ENCODE data around the gene ISL2.

ISL2 gene

DNA sequence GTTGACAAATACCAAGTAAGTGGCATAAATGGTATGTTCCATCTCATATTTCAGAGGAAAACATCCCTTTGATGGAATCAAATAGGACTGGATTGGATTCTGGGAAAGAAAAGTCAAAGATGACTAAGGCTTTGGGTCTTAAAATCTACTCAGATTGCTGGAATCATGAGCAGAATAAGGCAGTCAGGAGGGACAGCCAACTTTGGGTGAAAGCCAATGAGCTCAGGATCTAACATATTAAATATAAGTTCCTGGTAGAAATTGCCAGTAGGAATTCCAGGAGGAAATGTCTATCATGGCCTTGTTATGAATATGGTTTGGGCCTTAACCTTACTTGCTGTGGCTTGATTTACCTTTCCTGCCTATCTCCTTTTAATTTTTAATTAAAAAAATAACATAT, 55.3 kb downstream of the ISL2 start:
- no peak for DNase-seq (ENCODE audit: low spot score)
- TF ChIP-seq, protein P1, sequence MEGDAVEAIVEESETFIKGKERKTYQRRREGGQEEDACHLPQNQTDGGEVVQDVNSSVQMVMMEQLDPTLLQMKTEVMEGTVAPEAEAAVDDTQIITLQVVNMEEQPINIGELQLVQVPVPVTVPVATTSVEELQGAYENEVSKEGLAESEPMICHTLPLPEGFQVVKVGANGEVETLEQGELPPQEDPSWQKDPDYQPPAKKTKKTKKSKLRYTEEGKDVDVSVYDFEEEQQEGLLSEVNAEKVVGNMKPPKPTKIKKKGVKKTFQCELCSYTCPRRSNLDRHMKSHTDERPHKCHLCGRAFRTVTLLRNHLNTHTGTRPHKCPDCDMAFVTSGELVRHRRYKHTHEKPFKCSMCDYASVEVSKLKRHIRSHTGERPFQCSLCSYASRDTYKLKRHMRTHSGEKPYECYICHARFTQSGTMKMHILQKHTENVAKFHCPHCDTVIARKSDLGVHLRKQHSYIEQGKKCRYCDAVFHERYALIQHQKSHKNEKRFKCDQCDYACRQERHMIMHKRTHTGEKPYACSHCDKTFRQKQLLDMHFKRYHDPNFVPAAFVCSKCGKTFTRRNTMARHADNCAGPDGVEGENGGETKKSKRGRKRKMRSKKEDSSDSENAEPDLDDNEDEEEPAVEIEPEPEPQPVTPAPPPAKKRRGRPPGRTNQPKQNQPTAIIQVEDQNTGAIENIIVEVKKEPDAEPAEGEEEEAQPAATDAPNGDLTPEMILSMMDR (IDR thresholded peaks at IDR 0.05; ENCODE audit: borderline replicate concordance, control extremely low read depth, extremely low read depth, insufficient read depth, missing control alignments): no peak
- in situ Hi-C loops (cut with MboI; ENCODE audit: low sequenced_read_pairs, unreplicated experiment): no loop called here

All from GM13976 (cell line).